Measurements from ENCODE around the gene DIP2C. TPM values are rescaled to one million over a fixed set of nuclear protein-coding genes. Genes with fewer than 3 reads are reported as not detected.

DIP2C gene
- total RNA-seq, 1 donor from 2014 or later = 30.8 TPM

DNA sequence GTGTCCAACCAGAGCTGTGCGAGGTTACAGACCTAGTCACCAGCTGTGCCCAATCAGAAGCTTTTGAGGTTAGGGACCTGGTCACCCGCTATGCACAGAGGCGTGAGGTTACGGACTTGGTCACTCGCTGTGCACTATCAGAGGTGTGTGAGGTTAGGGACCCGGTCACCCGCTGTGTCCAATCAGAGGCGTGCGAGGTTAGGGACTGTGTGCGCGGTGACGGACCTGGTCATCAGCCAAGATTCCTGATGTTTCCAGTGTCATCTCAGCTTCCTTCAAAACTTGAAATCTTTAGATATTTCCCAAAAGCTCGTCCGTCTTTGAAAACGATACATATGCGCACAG lies 182.1 kb downstream of the DIP2C start:
- no peak overlapping the region for H3K4me3 ChIP-seq
- intact Hi-C loops (cut with micrococcal nuclease) = no loop called here
- no peak for DNase-seq
- TF ChIP-seq, protein P1, sequence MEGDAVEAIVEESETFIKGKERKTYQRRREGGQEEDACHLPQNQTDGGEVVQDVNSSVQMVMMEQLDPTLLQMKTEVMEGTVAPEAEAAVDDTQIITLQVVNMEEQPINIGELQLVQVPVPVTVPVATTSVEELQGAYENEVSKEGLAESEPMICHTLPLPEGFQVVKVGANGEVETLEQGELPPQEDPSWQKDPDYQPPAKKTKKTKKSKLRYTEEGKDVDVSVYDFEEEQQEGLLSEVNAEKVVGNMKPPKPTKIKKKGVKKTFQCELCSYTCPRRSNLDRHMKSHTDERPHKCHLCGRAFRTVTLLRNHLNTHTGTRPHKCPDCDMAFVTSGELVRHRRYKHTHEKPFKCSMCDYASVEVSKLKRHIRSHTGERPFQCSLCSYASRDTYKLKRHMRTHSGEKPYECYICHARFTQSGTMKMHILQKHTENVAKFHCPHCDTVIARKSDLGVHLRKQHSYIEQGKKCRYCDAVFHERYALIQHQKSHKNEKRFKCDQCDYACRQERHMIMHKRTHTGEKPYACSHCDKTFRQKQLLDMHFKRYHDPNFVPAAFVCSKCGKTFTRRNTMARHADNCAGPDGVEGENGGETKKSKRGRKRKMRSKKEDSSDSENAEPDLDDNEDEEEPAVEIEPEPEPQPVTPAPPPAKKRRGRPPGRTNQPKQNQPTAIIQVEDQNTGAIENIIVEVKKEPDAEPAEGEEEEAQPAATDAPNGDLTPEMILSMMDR (IDR thresholded peaks at IDR 0.05; ENCODE audit: borderline replicate concordance) = no peak
- H3K36me3 ChIP-seq = no peaks in the 10 kb centered on the region
- H3K9me3 ChIP-seq (replicated peaks) = no peaks in the 10 kb centered on the region
- peaks cover 32% of the 10 kb centered on the region for H3K4me1 ChIP-seq
- H3K27me3 ChIP-seq (ENCODE audit: low read depth) = no peaks in the 10 kb centered on the region
- no peak overlapping the region for H3K27ac ChIP-seq (replicated peaks)

DNA sequence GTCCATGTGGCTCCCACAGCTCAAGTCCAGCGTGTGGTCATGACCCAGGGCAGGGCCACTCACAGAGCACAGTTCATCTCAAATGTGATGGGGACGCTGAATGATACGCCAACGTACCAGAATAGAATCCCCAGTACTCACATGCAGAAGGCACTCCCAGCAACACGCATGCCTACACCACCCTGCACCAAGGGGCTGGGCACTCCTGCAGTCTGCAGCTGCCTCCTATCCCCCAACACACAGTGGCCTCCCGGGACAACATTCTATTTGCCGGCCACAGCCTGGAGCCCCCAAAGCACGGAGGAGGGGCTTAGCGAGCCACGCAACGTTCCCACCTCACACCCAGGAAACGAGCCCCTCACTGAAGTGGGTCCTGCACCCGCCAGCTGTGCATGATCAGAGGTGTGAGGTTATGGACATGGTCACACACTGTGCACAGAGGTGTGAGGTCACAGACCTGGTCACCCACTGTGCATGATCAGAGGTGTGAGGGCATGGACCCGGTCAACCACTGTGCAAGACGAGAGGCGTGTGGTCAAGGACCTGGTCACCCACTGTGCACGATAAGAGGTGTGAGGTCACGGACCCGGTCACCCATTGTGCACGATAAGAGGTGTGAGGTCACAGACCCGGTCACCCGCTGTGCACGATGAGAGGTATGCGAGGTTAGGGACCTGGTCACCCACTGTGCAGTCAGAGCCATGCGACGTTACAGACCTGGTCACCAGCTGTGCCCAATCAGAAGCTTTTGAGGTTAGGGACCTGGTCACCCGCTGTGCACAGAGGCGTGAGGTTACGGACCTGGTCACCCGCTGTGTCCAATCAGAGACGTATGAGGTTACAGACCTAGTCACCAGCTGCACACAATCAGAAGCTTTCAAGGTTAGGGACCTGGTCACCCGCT lies 182.8 kb downstream of the DIP2C start:
- no peak overlapping the region for H3K27ac ChIP-seq (replicated peaks)
- no peaks in the 10 kb centered on the region for H3K36me3 ChIP-seq
- H3K9me3 ChIP-seq (replicated peaks) = no peaks in the 10 kb centered on the region
- TF ChIP-seq, protein P1 (IDR thresholded peaks at IDR 0.05; ENCODE audit: borderline replicate concordance) = no peak
- no peak overlapping the region for H3K4me3 ChIP-seq
- H3K4me1 ChIP-seq = peaks cover 27% of the 10 kb centered on the region
- H3K27me3 ChIP-seq (ENCODE audit: low read depth) = no peaks in the 10 kb centered on the region
- no peak for DNase-seq
- intact Hi-C loops (cut with micrococcal nuclease) = no loop called here

- Histone ChIP-seq H3K27ac (replicated peaks) (no peak overlapping the region), H3K36me3 (no peaks in the 10 kb centered on the region), H3K9me3 (replicated peaks) (no peaks in the 10 kb centered on the region), H3K27me3 (ENCODE audit: low read depth) (no peaks in the 10 kb centered on the region), H3K4me3 (no peak overlapping the region), H3K4me1 (peaks cover 28% of the 10 kb centered on the region)
- intact Hi-C loops (cut with micrococcal nuclease) = no loop called here
- no peak for DNase-seq
- TF ChIP-seq, protein P1 (IDR thresholded peaks at IDR 0.05; ENCODE audit: borderline replicate concordance) = no peak
These were observed 184.0 kb downstream of the DIP2C start for GRCh38 chr10:505419-505818.

- Histone ChIP-seq H3K27ac (replicated peaks) (no peak overlapping the region), H3K4me1 (peaks cover 28% of the 10 kb centered on the region), H3K36me3 (no peaks in the 10 kb centered on the region), H3K27me3 (ENCODE audit: low read depth) (no peaks in the 10 kb centered on the region), H3K4me3 (no peak overlapping the region), H3K9me3 (replicated peaks) (no peaks in the 10 kb centered on the region)
- no peak for DNase-seq
- intact Hi-C loops (cut with micrococcal nuclease) = no loop called here
- TF ChIP-seq, protein P1 (IDR thresholded peaks at IDR 0.05; ENCODE audit: borderline replicate concordance) = no peak
These were observed 184.7 kb downstream of the DIP2C start for GRCh38 chr10:504806-505205.

DNA sequence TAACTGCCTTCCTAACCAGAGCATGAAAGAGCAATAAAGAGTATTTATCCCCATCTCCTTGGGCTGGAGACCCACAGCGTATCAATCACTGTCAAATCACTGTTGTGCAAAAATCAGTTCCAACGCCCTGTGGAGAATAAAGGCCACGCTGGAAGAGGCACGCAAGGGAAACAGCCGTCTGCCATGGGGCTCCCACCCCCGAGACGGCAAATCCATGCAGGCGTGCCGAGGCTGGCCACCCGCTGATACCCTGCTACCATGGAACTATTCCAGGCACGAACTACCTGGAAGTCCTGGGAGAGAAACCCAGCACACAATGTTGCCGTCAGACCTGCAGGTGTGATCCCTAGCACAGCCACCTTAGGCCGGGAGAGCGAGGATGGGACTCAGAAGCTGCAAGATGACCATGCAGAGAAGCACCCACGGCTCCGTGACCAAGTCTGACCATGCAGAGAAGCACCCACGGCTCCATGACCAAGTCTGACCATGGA lies 185.3 kb downstream of the DIP2C start:
- H3K36me3 ChIP-seq = no peaks in the 10 kb centered on the region
- intact Hi-C loops (cut with micrococcal nuclease) = no loop called here
- no peaks in the 10 kb centered on the region for H3K9me3 ChIP-seq (replicated peaks)
- TF ChIP-seq, protein P1 (IDR thresholded peaks at IDR 0.05; ENCODE audit: borderline replicate concordance) = no peak
- DNase-seq = no peak
- H3K27me3 ChIP-seq (ENCODE audit: low read depth) = no peaks in the 10 kb centered on the region
- no peak overlapping the region for H3K4me3 ChIP-seq
- no peak overlapping the region for H3K27ac ChIP-seq (replicated peaks)
- peaks cover 29% of the 10 kb centered on the region for H3K4me1 ChIP-seq
